Lower leg skin (tissue), 4 donors: ENCODE results near the gene PRM3. TPM values are rescaled to one million over a fixed set of nuclear protein-coding genes. Genes with fewer than 3 reads are reported as not detected.

Experiments used
- DNase-seq, 2 donors: peaks; one replicate each; pipeline ENCODE4 v3.0.0-alpha.2; 2019; ENCODE audit warnings: low spot score in 2 of 2
- H3K4me3 ChIP-seq: fragments of 200-600 bp; sonication (generic); 2 replicates; pipeline ENCODE4 v1.5.1; 2017; ENCODE audit warnings: mild to moderate bottlenecking, low read depth; ENCODE audit not compliant: poor library complexity, severe bottlenecking
- POLR2A ChIP-seq, 2 donors: fragments of 450-650 bp; IDR thresholded peaks; one replicate each; pipeline ENCODE4 v1.6.1; 2016 to 2017; ENCODE audit warnings: antibody characterized with exemption in 2 of 2, mild to moderate bottlenecking in 1 of 2, moderate library complexity in 1 of 2
- WGBS, 2 donors: methylation state at CpG; one replicate each; pipeline ENCODE4 v1.1.5; 2018; 5-methylcytosine and 5-hydroxymethylcytosine counted together
- intact Hi-C: fragments of 100-400 bp; cut with DNase I; formaldehyde crosslinking; loops from one replicate; pipeline ENCODE4 v1.15.0; 2023; ENCODE audit warnings: low total_unique reads
- total RNA-seq, 4 donors: library from RNA; depleted of rRNA; stranded (reverse); fragments of >200 nt; gene quantifications; one replicate each; pipeline ENCODE4 v1.1.0, GENCODE V29; 2016
- TF ChIP-seq, protein P1 (sequence below), 3 donors: fragments of 450-650 bp; IDR thresholded peaks; one replicate each; pipeline ENCODE4 v1.5.1; 2016; ENCODE audit warnings: antibody characterized with exemption in 3 of 3, mild to moderate bottlenecking in 3 of 3, moderate library complexity in 2 of 3

PRM3 gene
- total RNA-seq, 4 donors from 2014 or later = not detected

DNA sequence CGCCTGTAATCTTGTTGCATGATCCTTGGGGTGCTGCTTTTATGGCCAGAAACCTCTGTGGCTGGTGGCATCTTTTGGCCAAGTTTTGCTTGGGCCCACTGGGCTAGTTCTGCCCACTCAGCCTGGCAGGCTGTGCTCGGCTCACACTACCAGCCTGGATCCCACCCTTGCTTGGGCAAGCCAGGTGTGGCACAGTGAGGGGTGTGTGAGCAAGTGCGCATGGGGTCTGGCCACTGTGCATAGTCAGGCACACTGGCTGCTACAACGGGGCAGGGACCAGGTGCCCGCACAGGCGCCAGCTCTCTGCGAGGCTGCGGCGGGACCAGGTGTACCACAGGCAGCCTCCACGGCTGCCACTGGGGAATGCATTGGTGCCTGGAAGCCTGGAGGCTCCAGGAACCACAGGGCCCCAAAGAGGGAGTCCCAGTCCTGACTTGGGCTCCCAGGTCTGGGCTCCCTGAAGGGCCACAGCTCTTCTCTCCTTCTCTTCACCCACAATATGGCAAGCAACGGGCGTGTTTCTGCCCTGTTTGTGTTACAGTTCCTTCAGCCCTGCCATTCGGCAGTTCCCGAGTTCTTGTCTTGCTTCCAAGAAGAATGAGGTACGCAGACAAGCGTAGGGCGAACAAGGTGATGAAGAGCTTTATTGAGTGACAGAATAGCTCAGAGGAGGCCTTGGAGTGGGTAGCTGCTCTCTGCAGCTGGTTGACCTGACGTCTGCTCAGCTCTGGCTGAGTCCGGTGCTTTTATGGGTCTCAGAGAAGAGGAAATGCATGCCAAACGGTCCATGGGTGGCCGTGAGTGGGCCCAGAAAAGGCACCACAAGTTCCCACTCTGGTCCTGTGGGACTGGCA, 34.4 kb upstream of the PRM3 start:
- DNase-seq = no peak
- H3K4me3 ChIP-seq = no peak overlapping the region
- intact Hi-C loops = no loop called here
- WGBS, 2 donors = 88 to 92% methylated on average over 19 to 21 of the region's 21 CpGs
- TF ChIP-seq, protein P1, sequence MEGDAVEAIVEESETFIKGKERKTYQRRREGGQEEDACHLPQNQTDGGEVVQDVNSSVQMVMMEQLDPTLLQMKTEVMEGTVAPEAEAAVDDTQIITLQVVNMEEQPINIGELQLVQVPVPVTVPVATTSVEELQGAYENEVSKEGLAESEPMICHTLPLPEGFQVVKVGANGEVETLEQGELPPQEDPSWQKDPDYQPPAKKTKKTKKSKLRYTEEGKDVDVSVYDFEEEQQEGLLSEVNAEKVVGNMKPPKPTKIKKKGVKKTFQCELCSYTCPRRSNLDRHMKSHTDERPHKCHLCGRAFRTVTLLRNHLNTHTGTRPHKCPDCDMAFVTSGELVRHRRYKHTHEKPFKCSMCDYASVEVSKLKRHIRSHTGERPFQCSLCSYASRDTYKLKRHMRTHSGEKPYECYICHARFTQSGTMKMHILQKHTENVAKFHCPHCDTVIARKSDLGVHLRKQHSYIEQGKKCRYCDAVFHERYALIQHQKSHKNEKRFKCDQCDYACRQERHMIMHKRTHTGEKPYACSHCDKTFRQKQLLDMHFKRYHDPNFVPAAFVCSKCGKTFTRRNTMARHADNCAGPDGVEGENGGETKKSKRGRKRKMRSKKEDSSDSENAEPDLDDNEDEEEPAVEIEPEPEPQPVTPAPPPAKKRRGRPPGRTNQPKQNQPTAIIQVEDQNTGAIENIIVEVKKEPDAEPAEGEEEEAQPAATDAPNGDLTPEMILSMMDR (IDR thresholded peaks at IDR 0.05) = no peak
- no peak for TF ChIP-seq POLR2A (IDR thresholded peaks at IDR 0.05)

DNA sequence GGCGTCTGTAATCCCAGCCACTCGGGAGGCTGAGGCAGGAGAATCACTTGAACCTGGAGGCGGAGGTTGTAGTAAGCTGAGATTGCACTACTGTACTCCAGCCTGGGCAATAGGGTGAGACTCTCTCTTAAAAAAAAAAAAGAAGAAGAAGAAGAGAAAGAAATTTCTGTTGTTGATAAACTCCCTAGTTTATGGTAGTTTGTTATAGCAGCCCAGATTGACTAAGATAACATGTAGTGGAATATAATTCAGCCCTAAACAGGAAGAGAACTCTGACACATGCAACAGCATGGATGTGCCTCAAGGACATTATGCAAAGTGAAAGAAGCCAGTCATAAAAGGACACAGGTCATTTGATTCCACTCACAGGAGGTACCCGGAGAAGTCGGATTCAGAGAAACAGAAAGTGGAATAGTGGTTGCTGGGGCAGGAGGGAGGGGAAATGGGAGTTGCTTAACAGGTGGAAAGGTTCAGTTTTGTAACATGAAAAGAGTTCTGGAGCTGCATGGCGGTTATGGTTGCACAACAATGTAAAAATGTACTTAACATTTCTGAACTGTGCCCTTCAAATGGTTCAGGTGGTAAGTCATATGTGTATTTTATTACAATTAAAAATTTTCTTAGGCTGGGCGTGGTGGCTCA, 33.7 kb upstream of the PRM3 start:
- WGBS, 2 donors = 77 to 78% methylated on average over 7 of the region's 7 CpGs
- H3K4me3 ChIP-seq = no peak overlapping the region
- TF ChIP-seq, protein P1 (IDR thresholded peaks at IDR 0.05) = no peak
- no peak for TF ChIP-seq POLR2A (IDR thresholded peaks at IDR 0.05)
- no peak for DNase-seq
- intact Hi-C loops = no loop called here

DNA sequence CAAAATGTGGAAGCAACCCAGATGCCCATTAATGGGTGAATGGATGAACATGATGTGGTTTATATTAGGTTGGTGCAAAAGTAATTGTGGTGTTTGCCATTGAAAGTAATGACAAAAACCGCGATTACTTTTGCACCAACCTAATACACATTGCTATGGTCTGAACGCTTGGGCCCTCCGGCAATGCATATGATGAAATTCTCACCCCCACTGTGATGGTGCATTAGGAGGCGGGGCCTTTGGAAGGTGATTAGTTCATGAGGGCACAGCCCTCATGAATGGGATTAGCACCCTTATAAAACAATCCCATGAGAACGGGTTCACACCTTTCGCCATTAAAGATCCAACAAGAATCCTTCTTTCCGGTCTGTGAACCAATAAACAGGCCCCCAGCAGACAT, 33.0 kb upstream of the PRM3 start:
- H3K4me3 ChIP-seq = no peak overlapping the region
- no peak for DNase-seq
- WGBS, 2 donors = 90 to 91% methylated on average over 8 of the region's 8 CpGs
- TF ChIP-seq, protein P1 (IDR thresholded peaks at IDR 0.05) = no peak
- TF ChIP-seq POLR2A (IDR thresholded peaks at IDR 0.05) = no peak
- intact Hi-C loops = no loop called here

DNA sequence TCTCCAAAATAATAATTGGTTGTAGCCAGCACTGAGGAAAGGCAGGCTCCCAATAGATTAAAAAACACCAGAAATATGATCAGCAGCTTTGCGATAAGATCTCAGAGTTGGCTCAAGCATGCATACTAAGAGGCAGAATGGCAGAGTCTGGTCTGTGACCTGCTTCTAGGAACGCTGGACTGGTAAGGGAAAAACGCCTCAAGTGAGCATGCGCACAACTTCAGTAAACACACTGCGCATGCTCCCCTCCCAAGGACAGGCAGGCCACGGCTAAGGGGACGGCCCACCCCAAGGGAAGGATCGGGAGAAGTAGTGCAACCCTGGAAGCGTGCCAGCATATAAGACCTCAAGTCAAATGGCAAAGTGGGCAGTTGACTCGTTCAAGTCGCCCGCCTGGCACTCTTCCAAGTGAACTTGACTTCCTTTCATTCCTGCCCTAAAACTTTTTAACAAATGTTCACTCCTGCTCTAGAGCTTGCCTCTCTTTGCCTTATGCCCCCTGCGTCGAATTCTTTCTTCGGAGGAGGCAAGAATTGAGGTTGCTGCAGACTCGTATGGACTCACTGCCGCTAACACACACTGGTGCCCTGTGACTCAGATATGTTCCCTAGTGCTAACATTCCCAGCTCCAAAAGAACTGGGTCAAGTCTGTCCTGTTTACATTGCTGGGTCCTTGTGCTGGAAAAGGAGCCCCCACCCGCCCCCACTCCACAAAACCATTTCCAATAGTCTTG, 30.1 kb upstream of the PRM3 start:
- 56 to 57% methylated on average over 18 of the region's 18 CpGs for WGBS, 2 donors
- intact Hi-C loops = no loop called here
- no peak for TF ChIP-seq POLR2A (IDR thresholded peaks at IDR 0.05)
- TF ChIP-seq, protein P1 (IDR thresholded peaks at IDR 0.05) = no peak
- no peak overlapping the region for H3K4me3 ChIP-seq
- DNase-seq = no peak

DNA sequence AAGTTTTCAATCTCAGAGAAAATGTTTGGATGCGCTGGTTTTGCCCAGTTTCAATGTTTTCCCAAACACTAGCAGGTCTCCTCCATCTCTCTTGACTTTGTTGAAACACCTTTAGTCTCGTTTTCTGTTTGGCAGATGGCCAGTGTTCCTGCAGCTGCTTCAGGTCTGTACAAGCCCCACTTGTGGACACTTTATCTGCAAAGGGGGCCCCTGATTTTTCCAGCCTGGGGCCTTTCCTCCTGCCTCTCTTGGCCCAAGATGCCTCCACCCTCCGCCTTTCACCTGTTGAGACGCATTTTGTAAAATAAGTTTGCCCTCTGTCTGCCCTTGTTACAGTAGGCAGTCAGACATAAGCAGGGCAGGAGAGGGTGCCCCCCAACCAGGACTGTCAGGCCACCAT, 29.5 kb upstream of the PRM3 start:
- 62 to 66% methylated on average over 3 to 4 of the region's 4 CpGs for WGBS, 2 donors
- TF ChIP-seq, protein P1 (IDR thresholded peaks at IDR 0.05) = no peak
- TF ChIP-seq POLR2A (IDR thresholded peaks at IDR 0.05) = no peak
- intact Hi-C loops = no loop called here
- no peak for DNase-seq
- H3K4me3 ChIP-seq = no peak overlapping the region
